Measurements from ENCODE around the gene NID2.

The NID2 gene

GRCh38 chr14:52014601-52015267 lies 54.1 kb downstream of the NID2 start:
- DNase-seq (ENCODE audit: low read depth): no peak
- no peak for TF ChIP-seq CTCF (conservative IDR thresholded peaks at IDR 0.05; ENCODE audit: low read depth, low read length)
- H3K4me3 ChIP-seq (ENCODE audit: low read length): no peak overlapping the region

- no peak overlapping the region for H3K4me3 ChIP-seq (ENCODE audit: low read length)
- no peak for DNase-seq (ENCODE audit: low read depth)
- TF ChIP-seq CTCF (conservative IDR thresholded peaks at IDR 0.05; ENCODE audit: low read depth, low read length): peak; percentile 39
These were observed 54.8 kb downstream of the NID2 start for GRCh38 chr14:52013984-52014600.

- no peak for TF ChIP-seq CTCF (conservative IDR thresholded peaks at IDR 0.05; ENCODE audit: low read depth, low read length)
- DNase-seq (ENCODE audit: low read depth): no peak
- H3K4me3 ChIP-seq (ENCODE audit: low read length): no peak overlapping the region
These were observed 56.2 kb downstream of the NID2 start for GRCh38 chr14:52012635-52013034.

- H3K4me3 ChIP-seq (ENCODE audit: low read length): no peak overlapping the region
- DNase-seq (ENCODE audit: low read depth): no peak
- TF ChIP-seq CTCF (conservative IDR thresholded peaks at IDR 0.05; ENCODE audit: low read depth, low read length): no peak
These were observed 57.3 kb downstream of the NID2 start for GRCh38 chr14:52011523-52011922.

GRCh38 chr14:52010173-52010693 lies 58.6 kb downstream of the NID2 start:
- no peak for TF ChIP-seq CTCF (conservative IDR thresholded peaks at IDR 0.05; ENCODE audit: low read depth, low read length)

GRCh38 chr14:52008136-52008535 lies 60.7 kb downstream of the NID2 start:
- H3K4me3 ChIP-seq (ENCODE audit: low read length): no peak overlapping the region
- TF ChIP-seq CTCF (conservative IDR thresholded peaks at IDR 0.05; ENCODE audit: low read depth, low read length): no peak
- no peak for DNase-seq (ENCODE audit: low read depth)

More at GRCh38 chr14:52010173-52010693, 58.6 kb downstream of the NID2 start:
- DNase-seq (ENCODE audit: low read depth): no peak
- no peak overlapping the region for H3K4me3 ChIP-seq (ENCODE audit: low read length)

GRCh38 chr14:52007637-52008036 lies 61.2 kb downstream of the NID2 start:
- no peak for TF ChIP-seq CTCF (conservative IDR thresholded peaks at IDR 0.05; ENCODE audit: low read depth, low read length)
- DNase-seq (ENCODE audit: low read depth): no peak
- H3K4me3 ChIP-seq (ENCODE audit: low read length): no peak overlapping the region
